Subcutaneous adipose tissue (tissue), 4 donors: Measurements from ENCODE around the gene KRTAP21-3. TPM values are rescaled to one million over a fixed set of nuclear protein-coding genes. Genes with fewer than 3 reads are reported as not detected.

Source experiments
- CTCF ChIP-seq: fragments of 450-650 bp; IDR thresholded peaks from one replicate; pipeline ENCODE4 v1.5.1; 2016; ENCODE audit warnings: low read depth, mild to moderate bottlenecking, control low read depth, antibody characterized with exemption, moderate library complexity
- total RNA-seq, 4 donors: library from RNA; depleted of rRNA; stranded (reverse); fragments of >200 nt; gene quantifications; one replicate each; pipeline ENCODE4 v1.1.0, GENCODE V29; 2016

The KRTAP21-3 gene
- total RNA-seq, 4 donors from 2014 or later: not detected

DNA sequence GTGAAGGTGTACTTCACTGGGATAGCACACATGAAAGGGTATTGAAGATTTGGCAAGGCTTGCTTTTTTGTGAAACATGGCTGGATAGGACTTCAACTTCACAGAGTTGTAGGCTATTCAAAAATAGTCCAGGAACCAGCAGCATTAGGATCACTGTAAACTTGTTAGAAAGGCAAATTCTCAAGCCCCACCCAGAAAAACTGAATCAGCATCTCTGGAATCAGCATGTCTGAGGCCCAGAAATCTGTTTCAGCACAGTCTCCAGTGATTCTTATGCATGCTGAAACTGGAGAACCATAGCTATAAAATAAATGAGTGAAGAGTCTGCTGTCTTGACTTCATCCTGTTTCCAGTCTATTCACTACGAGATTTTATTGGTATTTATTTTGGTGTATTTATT lies 8.1 kb upstream of the KRTAP21-3 start:
- no peak for TF ChIP-seq CTCF

DNA sequence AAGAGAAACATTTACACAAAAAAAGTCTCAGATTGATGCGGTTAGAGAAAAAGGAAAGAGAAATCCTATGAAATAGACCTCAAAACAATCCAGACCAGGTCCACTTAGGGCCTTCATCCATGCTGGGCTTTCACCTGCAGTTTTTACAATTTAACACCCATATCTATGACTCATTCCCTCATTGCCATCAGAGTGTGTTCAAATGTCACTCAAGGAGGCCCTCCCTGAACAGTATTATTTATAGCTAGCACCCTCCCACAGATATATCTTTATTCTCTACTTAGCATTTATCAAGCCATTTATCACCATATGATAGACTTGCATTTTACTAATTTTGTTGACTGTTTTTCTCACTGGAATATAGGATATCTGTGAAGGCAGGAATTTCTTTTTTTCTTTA lies 824 bp upstream of the KRTAP21-3 start:
- no peak for TF ChIP-seq CTCF

GRCh38 chr21:30717105-30717504 lies 1.5 kb downstream of the KRTAP21-3 start:
- no peak for TF ChIP-seq CTCF

GRCh38 chr21:30714946-30715345 lies 3.6 kb downstream of the KRTAP21-3 start:
- TF ChIP-seq CTCF: no peak

DNA sequence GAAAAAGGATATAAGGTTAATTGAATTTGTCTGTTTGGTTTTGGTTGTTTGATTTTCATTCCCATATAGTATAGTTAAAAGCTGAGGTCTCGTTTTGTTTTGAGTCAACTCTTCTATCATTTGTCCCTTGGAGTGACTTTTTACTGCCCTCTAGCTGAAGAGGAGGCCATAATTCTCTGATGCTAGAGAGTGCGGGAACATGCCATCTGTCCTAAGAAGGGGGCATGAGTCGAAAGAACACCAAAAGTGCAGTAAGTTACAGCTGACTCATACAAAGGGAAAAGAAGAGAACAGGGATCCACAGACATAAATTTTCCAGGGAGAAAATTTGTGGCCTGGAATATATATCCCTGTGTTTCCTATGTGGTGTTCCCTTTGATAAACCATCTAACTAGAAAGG lies 4.1 kb downstream of the KRTAP21-3 start:
- TF ChIP-seq CTCF: no peak

GRCh38 chr21:30713766-30714165 lies 4.8 kb downstream of the KRTAP21-3 start:
- TF ChIP-seq CTCF: no peak

- TF ChIP-seq CTCF: no peak
These were observed 8.1 kb downstream of the KRTAP21-3 start for GRCh38 chr21:30710499-30710898.
